Left colon (tissue), 2 donors: ENCODE data around the gene ZFYVE27. TPM values are rescaled to one million over a fixed set of nuclear protein-coding genes. Genes with fewer than 3 reads are reported as not detected.
A peak's percentile ranks its signal among the peaks of the same experiment; 100 is the strongest.

Source experiments
- ATAC-seq: fragments of 200-7000 bp; cut with Tn5 transposase; one replicate; pipeline ENCODE4 v1.9.1; 2020; ENCODE audit warnings: mild to moderate bottlenecking, moderate library complexity
- DNase-seq, 2 donors: peaks; one replicate each; pipeline ENCODE4 v3.0.0-alpha.2; 2020
- intact Hi-C, 2 donors: fragments of 100-400 bp; cut with DNase I in 1 of 2; cut with micrococcal nuclease in 1 of 2; formaldehyde crosslinking; loops; one replicate each; pipeline versions ENCODE4 v1.11.2 to v1.14.0; 2022; cut with DNase I, micrococcal nuclease
- total RNA-seq, 2 donors: library from RNA; stranded (reverse); fragmentation: NEBNext Ultra II Directional; extraction: Animal tissue kit (Norgen Biotek cat#: 25700); gene quantifications; one replicate each; pipeline ENCODE4 v1.2.1, GENCODE V29; 2021
- donor health status: DM: no; HTN: no; CAD: no.
- donor health status: DM: yes; HTN: yes; CAD: no.

The ZFYVE27 gene
- total RNA-seq, 2 donors from 2014 or later = 52.1 to 57.6 TPM

- DNase-seq (no peak), ATAC-seq (no peak)
- intact Hi-C loops = loop anchor here in 1 of 2 donors (10.0 kb wide), 1 partner anchor 53 kb away; the partner anchor contains the start of gene AVPI1
These were observed 890 bp downstream of the ZFYVE27 start for GRCh38 chr10:97737770-97738265.

GRCh38 chr10:97738616-97739015 is 1.7 kb downstream of the ZFYVE27 start:
- intact Hi-C loops = loop anchor here in 1 of 2 donors (10.0 kb wide), 1 partner anchor 54 kb away; the partner anchor contains the start of gene AVPI1
- ATAC-seq = no peak

GRCh38 chr10:97740613-97741012 is 3.7 kb downstream of the ZFYVE27 start:
- intact Hi-C loops = no loop called here
- ATAC-seq (no peak), DNase-seq (no peak)

More at GRCh38 chr10:97738616-97739015, 1.7 kb downstream of the ZFYVE27 start:
- no peak for DNase-seq

GRCh38 chr10:97743169-97743943 is 6.4 kb downstream of the ZFYVE27 start:
- ATAC-seq (no peak), DNase-seq (no peak)
- intact Hi-C loops = no loop called here

- DNase-seq = no peak
- intact Hi-C loops = no loop called here
- no peak for ATAC-seq
These were observed 7.6 kb downstream of the ZFYVE27 start for GRCh38 chr10:97744405-97745035.

GRCh38 chr10:97747573-97747972 is 10.6 kb downstream of the ZFYVE27 start:
- DNase-seq = no peak
- intact Hi-C loops = no loop called here
- no peak for ATAC-seq

- DNase-seq = no peak
- intact Hi-C loops = no loop called here
- ATAC-seq = no peak
These were observed 11.2 kb downstream of the ZFYVE27 start for GRCh38 chr10:97748116-97748515.

- ATAC-seq (no peak), DNase-seq (no peak)
- intact Hi-C loops = no loop called here
These were observed 16.0 kb downstream of the ZFYVE27 start for GRCh38 chr10:97752956-97753355.

GRCh38 chr10:97754726-97755125 is 17.8 kb downstream of the ZFYVE27 start:
- no peak for ATAC-seq
- no peak for DNase-seq
- intact Hi-C loops = no loop called here

- intact Hi-C loops = no loop called here
- ATAC-seq = no peak
- DNase-seq = no peak
These were observed 18.8 kb downstream of the ZFYVE27 start for GRCh38 chr10:97755718-97756117.

- ATAC-seq (no peak), DNase-seq (no peak)
- intact Hi-C loops = no loop called here
These were observed 20.5 kb downstream of the ZFYVE27 start for GRCh38 chr10:97757471-97757870.

GRCh38 chr10:97759158-97759887 is 22.4 kb downstream of the ZFYVE27 start:
- DNase-seq (peak in 1 of 2 donors; percentile 72), ATAC-seq (peak; percentile 73)
- intact Hi-C loops = no loop called here

GRCh38 chr10:97759946-97760345 is 23.0 kb downstream of the ZFYVE27 start:
- intact Hi-C loops = no loop called here
- ATAC-seq (no peak), DNase-seq (no peak)

GRCh38 chr10:97760461-97761257 is 23.7 kb downstream of the ZFYVE27 start:
- DNase-seq (no peak), ATAC-seq (no peak)
- intact Hi-C loops = no loop called here

- DNase-seq (no peak), ATAC-seq (no peak)
- intact Hi-C loops = no loop called here
These were observed 24.5 kb downstream of the ZFYVE27 start for GRCh38 chr10:97761331-97761865.

GRCh38 chr10:97762056-97762455 is 25.1 kb downstream of the ZFYVE27 start:
- ATAC-seq = no peak
- intact Hi-C loops = no loop called here
- no peak for DNase-seq

GRCh38 chr10:97762816-97763215 is 25.9 kb downstream of the ZFYVE27 start:
- intact Hi-C loops = no loop called here
- no peak for DNase-seq

GRCh38 chr10:97763411-97763810 is 26.5 kb downstream of the ZFYVE27 start:
- DNase-seq (no peak), ATAC-seq (no peak)
- intact Hi-C loops = no loop called here

More at GRCh38 chr10:97762816-97763215, 25.9 kb downstream of the ZFYVE27 start:
- no peak for ATAC-seq
